Activated T-cell treated with anti-CD3 and anti-CD28 coated beads for 4 hours (primary cell): Measurements from ENCODE around the gene RAB36.

Source experiments
- DNase-seq: peaks from one replicate; pipeline ENCODE4 v3.0.0-alpha.2; 2020

RAB36 gene

DNA sequence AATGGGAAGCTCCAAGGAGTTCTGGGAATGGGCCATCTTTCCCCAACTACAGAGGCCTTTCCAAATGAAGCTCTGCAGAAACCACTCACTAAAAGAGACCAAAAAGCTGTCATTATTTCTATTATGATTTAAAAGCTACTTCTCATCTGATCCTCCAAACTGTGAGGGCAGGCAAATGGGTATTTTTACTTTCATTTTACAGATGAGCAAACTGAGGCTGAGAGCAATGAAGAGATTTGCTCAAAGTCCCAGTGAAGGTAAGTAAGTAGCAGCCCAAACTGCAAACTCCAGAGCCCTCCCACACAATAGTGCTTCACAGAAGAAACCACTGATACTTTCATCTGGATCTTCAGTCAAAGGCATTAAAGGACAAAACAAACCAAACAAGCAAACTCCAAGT lies 4.9 kb upstream of the RAB36 start:
- DNase-seq = no peak

DNA sequence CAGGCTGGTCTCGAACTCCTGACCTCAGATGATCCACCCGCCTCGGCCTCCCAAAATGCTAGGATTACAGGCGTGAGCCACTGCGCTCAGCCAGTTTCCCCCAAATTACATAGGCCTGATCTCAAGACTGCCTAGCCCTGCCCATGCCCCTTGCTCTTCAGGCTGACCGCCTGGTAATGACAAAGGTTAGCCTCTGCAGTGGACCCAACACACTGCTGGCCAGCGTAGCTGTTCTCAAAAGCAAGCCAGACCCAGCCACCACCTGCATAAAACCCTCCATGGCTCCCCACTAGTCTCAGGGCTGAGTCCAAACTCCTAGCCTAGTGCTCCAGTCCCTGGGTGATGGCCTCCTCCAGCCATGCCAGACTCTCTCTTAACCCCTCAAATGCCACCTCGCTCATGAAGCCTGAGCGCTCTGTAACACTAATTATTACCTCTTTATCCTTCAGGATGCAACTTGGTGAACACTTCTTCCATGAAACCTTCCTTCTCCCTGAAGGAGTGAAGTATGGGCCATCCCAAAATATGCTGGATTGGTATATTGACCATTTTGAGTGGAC lies 2.7 kb upstream of the RAB36 start:
- DNase-seq = no peak

DNA sequence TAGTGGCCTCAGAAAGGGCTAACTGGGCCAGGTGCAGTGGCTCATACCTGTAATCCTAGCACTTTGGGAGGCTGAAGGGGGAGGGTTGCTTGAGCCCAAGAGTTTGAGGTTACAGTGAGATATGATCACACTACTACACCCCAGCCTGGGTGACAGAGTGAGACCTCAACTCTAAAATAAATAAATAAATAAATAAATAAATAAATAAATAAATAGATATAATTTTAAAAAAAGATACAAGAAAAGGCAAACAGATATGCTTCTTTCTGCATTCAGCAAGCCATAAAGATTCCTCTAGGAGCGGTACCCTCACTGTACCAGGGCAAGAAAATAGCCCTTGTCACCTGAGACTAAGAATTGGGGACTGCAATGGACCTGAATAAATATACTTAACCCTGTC lies 2.2 kb upstream of the RAB36 start:
- no peak for DNase-seq

DNA sequence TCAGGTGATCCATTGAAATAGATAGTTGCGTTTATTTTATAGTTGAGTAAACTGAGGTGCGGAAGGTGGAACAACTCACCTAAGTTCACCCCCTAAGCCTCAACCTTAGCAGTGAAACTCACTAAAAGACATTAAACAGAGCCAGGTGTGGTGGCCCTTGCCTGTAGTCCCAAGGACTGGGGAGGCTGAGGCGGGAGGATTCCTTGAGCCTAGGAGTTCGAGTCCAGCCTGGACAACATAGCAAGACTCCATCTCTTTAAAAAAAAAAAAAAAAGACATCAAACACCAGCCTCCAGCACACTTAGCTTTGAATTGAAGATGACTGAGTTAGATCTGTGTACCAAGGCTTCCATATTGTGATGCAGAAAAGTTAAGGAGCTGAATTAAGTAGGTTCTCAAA lies 845 bp upstream of the RAB36 start:
- no peak for DNase-seq

DNA sequence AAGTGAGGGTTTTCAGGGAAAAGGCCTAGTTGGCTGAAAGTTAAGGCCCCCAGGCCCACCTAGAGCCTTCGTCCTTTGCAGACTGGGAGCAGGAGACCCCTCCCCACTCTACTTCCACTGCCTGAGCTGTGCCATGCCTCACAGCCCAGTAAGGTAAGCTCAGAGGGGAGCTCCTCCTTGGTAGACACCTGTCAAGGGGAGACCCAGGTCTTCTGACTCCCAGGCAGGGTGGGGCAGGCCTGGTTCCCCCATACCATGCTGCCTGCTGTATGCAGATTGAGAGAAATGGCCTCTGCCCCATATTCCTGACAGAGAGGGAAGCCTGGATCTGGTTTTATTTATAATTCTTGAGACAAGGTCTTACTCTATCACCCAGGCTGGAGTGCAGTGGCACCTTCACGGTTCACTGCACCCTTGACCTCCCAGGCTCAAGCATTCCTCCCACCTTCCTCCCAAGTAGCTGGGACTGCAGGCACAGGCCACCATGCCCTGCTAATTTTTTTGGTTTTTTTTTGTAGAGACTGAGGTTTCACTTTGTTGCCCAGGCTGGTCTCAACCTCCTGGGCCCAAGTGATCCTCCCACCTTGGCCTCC lies 697 bp downstream of the RAB36 start:
- no peak for DNase-seq

DNA sequence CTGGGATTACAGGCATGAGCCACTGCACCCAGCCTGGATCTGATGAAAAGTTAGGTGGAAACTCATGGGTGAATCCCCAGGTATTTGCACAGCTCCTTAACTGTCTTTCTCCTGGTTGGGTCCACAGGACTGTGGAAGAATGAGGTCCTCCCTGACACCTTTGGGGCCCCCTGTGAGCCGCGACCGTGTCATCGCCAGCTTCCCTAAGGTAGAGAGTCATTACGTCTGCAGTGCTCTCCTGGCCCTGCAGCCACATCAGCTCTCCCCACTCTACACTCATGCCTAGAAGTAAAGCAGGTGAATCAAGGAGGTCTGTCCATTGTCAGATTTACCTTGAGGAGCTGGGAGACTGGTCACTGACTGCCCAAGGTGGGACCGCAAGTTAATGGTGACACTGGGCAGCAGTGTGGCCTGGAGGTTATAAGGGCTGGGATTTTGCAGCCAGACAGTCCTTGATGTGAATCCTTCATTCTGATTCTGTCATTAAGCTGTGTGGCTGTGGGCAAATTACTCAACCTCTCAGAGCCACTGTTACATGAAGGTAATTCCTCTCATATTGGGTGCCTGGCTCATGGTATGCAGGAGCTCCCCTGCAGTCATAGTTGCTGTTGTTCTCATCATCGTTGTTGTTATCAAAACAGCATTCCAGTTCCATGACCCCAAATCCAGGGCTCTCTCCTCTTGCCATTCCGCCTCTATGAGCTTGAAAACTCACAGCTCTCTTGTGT lies 1.4 kb downstream of the RAB36 start:
- no peak for DNase-seq

DNA sequence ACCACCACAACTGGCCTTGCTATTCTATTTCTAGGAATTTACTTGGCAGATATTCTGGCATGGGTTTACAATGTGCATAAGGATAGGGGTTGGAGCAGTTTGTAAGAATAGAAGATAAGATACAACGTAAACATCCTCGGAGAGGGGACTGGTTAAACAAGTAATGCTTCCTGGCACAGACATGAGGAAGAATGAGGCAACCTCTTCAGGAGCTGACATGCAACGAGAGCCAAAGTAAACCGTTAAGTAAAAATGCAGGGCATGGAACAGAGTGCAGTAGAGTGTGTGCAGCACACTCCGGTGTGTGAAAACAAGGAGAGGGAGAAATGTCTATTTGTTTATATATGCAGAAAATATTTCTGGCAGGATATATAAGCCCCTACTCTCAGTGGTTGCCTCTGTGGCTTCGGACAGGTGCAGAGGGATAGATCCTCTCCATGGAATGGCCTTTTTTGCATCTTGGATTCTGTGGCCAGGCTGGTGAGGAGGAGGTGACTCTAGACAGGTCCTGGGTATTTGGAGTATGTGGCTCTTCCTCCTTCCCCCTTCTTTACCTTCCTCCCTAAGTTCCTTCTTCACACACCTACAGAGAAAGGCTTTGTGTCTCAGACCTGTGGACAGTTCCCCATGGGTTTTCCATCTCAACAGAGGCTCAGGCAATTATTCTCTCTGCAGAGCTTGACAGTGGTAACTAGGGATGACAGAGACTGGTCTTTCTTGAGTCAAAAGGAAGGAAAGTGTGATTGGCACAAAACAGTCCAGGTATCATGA lies 2.5 kb downstream of the RAB36 start:
- no peak for DNase-seq

DNA sequence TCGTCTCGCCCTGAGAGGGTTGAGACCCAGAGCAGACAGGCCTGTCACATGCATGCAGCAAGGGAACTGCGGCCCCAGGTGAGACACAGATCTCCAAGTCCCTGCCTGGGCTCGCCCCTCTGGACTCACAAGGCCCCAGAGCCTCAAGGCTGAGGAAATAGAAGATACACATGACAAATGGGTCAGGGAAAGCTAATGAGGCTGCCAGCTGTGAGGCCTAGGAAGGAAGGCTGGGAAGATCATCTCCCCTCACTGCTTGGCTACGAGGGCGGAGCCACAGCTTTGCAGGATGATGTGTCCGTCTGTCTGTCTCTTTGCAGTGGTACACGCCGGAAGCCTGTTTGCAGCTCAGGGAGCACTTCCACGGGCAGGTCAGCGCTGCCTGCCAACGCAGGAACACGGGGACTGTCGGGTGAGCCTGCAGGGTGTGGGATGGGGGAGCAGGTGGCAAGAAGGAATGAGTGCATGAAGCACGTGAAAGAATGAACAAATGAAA lies 4.5 kb downstream of the RAB36 start:
- no peak for DNase-seq

DNA sequence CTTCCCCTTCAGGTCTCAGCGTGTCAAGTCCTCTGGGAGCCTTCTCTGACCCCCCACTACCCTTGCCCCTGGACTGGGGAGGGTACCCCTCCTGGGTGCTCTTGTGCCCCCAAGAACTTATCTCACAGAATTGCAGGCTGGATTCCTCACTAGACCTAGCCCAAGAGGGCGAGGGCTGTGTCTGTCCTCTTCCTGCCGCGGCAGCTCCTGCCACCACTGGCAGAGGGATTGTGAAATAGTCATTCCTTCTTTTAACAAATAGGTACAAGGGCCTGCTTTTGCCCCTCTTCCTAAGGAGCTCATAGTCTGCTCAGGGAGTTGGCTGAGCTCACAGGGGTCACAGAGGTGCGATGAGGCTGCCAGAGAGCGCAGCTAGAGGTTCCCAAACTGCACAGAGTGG lies 5.5 kb downstream of the RAB36 start:
- no peak for DNase-seq

DNA sequence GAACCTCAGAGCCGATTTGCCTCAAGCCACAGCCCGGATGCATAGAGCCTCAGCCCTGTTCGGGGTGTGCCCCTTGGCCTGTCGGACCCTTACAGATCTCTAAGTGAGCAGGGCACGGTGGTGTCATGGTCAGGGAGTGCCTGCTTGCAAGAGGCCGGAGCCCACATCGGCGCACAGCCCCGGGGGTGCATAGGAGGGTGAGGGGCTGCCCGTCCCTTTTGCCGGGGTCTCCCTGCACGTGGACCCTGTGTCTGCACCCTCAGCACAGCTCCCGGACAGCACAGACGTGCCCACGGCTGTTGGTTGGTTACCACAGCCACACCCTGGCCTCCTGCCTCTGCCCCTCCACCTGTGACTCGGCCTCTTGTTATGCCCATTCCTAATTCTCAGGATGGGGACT lies 6.5 kb downstream of the RAB36 start:
- DNase-seq = no peak

DNA sequence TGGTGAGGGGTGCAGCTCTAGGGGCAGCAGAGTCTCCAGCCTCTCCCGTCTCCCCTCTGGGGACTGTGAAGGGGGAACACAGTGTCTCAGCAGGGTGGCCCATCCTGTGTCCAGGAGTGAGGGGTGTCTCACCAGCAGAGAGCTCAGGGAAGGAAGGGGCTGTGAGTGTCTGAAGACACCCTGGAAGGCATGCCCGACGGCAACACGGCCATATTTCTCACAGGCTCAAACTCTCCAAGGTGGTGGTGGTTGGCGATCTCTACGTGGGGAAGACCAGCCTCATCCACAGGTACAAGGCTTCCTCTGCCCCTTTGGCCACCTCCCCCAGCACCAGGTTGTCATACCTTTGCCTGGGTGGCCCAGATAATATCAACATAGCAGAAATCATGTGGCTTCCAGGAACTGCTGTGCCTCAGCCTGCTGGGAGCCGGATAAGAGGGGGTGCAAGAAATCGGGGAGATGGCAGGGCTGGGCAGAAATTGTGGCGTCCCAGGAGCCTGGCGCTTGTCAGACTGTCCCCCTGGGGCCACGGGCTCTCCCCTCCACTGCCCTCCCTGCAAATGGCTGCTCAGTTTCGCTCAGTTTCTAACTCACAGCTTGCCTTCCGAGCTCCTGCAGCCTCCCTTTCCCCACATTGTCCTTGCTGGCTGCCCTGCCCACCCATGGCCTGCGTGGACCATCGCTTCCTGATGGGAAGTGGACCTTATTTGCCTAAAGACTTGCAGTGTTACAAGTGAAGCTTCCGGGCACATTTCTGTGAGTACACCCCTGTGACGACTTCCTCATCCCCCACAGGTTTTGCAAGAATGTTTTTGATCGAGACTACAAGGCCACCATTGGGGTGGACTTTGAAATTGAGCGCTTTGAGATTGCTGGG lies 7.2 kb downstream of the RAB36 start:
- no peak for DNase-seq

DNA sequence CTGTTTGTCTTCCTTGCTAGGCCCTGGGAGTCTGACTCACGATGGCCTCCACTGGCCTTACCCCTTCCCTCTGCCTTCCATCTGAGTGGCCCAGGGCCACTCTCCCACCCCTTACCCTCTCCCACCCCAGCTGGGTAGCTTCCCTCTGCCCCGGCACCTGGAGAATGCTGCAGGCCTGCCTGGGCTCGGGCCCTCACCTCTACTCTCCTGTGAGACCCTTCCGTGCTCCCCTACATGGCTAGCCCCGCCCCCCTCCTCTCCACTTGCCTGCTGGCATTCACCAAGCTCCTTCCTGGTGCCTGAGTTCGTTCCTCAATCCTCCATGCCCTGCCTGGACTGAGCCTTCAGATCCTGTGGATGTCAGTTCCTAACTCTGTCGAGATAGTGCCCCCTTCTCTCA lies 8.7 kb downstream of the RAB36 start:
- no peak for DNase-seq

DNA sequence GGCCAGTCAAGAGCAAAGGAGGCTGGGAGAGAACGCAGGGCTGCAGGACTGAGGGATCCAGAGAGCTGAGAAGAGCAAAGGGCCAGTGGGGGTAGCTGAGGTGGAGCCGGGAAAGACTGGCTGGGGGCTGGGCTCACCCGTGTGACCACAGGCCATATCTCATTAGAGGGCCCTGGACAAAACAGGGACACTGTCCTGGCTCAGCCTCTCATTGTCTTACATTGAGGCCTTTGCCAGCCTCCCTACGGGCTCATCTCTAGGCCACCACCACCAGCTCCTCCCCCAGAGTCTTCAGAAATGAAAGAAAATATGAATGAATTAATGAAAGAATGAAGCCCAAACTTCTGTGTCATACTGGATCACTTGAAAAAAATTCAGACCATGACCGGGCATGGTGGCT lies 9.2 kb downstream of the RAB36 start:
- DNase-seq = no peak

DNA sequence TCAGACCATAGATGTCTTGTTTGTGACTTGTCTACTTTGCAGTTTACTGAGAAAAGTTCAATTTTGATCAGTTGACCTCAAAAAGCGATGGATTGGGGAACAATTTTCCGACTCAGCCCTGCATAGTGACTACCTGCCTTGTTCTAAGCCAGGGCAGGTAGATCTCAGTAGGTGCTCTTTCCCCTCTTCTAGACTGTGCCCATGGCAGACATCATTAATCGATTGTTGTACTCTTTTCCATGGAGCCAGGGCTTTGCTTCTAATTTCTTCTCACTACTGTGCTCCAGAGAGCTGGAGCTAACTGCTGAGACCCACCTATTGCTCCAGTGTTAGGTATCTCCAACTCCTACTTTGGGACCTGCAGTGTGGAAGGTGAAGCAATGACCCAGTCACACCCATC lies 9.9 kb downstream of the RAB36 start:
- DNase-seq = no peak

DNA sequence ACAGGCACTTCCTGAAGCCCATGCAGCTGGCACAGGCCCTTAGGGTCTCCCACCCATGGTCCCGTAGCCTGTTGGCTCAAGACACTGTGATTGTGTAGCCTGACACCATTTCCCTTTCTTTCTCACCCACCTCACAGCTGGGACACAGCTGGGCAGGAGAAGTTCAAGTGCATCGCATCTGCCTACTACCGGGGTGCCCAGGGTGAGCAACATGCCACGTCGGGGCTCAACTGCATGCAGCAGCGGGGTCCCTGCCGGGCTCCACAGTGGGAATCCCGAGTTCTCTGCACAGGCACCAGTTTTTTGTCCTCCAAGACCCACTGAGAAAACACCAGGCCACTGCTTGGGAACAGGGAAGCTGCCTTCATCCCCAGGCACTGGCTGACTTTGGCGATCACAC lies 10.6 kb downstream of the RAB36 start:
- no peak for DNase-seq

DNA sequence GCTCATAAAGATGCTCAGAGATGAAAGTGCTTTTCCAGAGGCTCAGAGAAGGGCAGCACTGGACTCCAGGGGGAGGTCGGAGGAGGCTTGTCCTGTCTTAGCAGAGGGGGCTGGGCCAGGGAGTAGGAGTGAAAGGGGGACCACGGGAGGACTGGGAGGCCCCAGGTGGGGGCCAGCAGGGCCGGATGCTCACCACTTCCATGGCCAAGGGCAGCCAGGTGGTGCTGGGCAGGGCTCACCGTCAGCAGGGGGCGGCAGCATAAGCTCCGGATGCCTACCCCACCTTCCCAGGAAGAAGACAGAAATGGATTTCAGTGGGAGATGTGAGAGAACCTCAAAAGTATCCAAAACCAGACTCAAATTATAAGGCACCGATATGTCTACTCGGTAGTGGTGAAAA lies 11.0 kb downstream of the RAB36 start:
- DNase-seq = no peak

DNA sequence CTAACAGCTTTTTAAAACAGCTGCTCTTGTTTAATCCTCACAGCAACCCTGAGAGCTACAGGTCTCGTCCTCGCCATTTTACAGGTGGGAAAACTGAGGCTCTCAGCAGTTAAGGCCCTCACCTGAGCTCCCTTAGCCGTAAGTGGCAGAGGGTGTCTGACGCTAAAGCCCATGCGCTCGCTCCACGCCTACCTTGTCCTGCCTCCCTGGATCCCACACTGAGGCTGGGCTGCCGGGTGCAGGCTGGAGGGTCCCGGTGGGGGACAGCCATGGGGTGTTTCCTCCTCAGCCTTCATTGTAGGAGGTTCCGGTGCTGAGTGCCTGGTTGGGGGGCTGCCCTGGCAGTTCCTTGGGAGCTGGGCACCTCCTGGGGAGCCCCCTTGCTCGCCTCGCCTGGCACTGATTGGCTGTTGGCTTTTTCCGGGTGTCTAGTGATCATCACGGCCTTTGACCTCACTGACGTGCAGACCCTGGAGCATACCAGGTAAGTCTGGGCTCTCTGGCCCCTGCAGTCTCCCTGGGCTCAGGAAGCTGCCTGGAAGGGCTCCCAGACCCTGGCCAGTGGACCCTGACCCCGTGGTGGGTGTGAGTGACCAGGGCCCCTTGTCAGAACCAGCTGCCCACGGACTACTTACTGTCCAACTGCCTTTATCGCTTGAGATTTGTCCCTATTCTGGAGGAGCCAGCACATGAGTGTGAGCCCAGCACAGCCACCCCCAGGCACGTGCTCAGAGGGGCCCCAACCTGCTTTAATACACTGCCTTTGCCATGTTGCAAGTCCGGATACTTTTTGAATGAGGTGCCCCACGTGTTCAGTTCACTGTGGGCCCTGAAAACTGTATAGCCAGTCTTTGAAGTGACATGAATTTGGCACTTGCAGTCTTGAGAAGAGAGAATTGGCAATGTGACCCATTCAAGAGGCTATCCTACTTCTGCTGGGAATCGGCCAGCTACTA lies 12.6 kb downstream of the RAB36 start:
- no peak for DNase-seq

DNA sequence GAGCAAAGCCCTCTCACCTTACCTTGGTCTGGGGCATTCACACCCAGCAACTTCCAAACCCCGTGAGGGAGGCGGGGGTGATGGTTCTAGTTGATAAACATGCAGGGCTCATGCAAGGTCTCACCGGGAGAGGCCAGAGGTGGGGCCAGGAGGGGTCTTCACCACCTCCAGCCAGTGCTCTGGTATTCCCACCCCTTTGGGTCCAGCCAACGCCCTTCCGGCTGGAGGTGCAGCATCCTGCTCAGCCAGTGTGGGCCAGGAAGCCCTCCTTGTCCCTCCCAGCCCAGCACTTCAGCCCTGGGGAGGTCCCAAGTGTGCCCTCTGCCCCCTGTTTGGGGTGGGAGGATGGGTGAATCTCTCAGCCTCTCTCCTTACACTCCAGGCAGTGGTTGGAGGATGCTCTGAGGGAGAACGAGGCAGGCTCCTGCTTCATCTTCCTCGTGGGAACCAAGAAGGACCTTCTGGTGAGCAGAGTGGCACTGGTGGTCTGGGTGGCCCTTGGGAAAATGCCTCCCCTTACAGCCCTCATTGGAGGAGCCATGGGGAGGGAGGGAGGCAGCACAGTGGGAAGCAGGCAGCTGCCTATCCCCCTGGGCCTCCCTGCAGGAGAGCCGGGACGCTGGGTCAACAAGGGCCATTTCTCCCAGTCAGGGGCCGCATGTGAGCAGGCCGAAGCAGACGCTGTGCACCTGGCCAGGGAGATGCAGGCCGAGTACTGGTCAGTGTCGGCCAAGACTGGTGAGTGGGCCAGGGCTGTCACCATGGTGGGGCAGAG lies 13.4 kb downstream of the RAB36 start:
- no peak for DNase-seq

DNA sequence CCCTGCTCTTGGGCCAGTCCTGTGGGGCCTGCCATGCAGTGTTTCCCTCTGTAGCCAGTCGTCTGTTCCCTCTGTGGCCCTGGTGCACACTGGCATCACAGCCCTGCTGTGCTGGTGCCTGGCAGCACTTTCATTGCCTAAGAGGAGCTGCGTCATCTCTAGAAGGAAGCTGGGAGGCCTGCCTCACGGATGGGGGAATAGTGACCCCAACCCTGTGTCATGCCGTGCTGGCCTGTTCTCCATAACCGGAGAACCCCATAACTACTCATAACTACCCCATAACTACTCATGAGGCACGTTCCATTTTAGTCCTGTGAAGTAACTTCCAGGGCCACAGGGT lies 14.0 kb downstream of the RAB36 start:
- DNase-seq = no peak

DNA sequence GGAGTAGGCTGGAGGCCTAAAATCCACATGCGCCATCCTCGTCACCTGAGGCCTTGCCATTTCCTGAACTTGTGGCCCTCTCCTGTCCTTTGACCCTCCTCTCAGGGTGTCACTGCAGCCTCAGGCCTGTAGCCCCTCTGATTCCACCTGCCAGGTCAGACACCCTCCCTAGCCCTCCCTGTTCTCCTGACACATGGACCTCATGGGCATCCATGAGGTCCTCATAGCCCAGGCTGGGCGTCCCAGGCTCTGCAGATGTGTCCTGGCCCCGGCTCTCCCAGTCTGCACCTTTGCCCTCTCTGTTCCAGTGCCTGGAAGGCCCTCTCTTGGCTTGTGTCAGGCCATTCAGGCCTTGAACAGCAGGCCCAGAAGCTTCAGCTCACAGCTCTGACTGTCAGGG lies 15.8 kb downstream of the RAB36 start:
- no peak for DNase-seq

DNA sequence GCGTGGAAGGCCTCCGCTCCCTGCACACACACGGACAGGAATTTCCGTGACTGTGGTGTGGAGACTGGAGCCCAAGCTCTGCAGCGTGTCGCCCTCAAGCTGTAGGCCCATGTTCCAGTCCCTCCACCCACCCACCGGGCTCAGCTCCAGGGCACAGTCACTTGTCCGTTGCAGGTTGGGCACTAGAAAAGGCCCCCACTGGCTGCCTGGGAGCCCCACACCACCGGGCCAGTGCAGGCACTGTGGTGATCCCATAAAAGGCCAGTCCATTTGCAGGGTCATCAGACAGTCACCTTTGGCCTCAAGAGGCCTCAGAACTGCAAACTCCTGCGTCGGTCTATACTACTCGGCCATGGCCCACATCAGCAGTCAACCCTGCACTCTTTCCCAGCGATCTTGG lies 16.3 kb downstream of the RAB36 start:
- DNase-seq = no peak
